Panc1 (cell line): ENCODE measurements around the gene KLHDC10. TPM values are rescaled to one million over a fixed set of nuclear protein-coding genes. Genes with fewer than 3 reads are reported as not detected.

ENCODE experiments used
- ATAC-seq: fragments of 200-7000 bp; cut with Tn5 transposase; 2 replicates; pipeline ENCODE4 v1.9.1; 2020; ENCODE audit warnings: mild to moderate bottlenecking, moderate library complexity
- BruUV-seq: library from RNA; stranded (reverse); fragments of 400-500 nt; replicated peaks from 2 replicates; lab custom pipeline; 2021; lab: Mats Ljungman, UMichigan
- CTCF ChIA-PET: fragments of 300-600 bp; sonication (Branson Sonifier 250); formaldehyde crosslinking; loops from one replicate; lab custom pipeline; 2022; ENCODE audit warnings: antibody characterized with exemption; lab: Charles Lee
- POLR2A ChIA-PET: fragments of 300-600 bp; sonication (Branson Sonifier 250); formaldehyde crosslinking; loops from one replicate; lab custom pipeline; 2022; ENCODE audit warnings: antibody characterized with exemption; lab: Charles Lee
- DNase-seq: peaks from one replicate; pipeline ENCODE4 v3.0.0-alpha.2; 2010; ENCODE audit warnings: low read depth, low spot score
- H3K27ac ChIP-seq: 2 replicates; pipeline ENCODE4 v1.5.1; 2011; ENCODE audit warnings: mild to moderate bottlenecking, low read length, inconsistent platforms
- H3K27me3 ChIP-seq: fragments of 200-500 bp; sonication (Bioruptor generic); 2 replicates; pipeline ENCODE4 v1.6.0; 2014; ENCODE audit warnings: low read length, inconsistent platforms; ENCODE audit not compliant: control insufficient read depth, insufficient read depth
- H3K36me3 ChIP-seq: fragments of 200-500 bp; sonication (Bioruptor generic); 2 replicates; pipeline ENCODE4 v1.5.1; 2014; ENCODE audit warnings: inconsistent platforms, mild to moderate bottlenecking, low read length, moderate library complexity; ENCODE audit not compliant: control insufficient read depth, insufficient read depth
- H3K4me1 ChIP-seq: 2 replicates; pipeline ENCODE4 v1.5.1; 2011; ENCODE audit warnings: inconsistent platforms, mild to moderate bottlenecking, low read length, moderate library complexity; ENCODE audit not compliant: control insufficient read depth, insufficient read depth
- H3K4me3 ChIP-seq, 2 experiments: 2 replicates each; pipeline ENCODE4 v1.5.1; 2011 to 2012; ENCODE audit warnings: low read depth in 2 of 2, low read length in 2 of 2, mild to moderate bottlenecking in 2 of 2, inconsistent platforms in 1 of 2, moderate library complexity in 1 of 2
- H3K9me3 ChIP-seq: fragments of 200-500 bp; sonication (Bioruptor generic); 2 replicates; pipeline ENCODE4 v1.5.1; 2014; ENCODE audit warnings: low read depth, mild to moderate bottlenecking, inconsistent platforms, low read length, moderate library complexity; ENCODE audit not compliant: control insufficient read depth, insufficient read depth
- POLR2AphosphoS5 ChIP-seq: IDR thresholded peaks from 2 replicates; pipeline ENCODE4 v1.6.1; 2012; ENCODE audit warnings: mild to moderate bottlenecking, low read depth, low read length, moderate library complexity
- SIN3A ChIP-seq: IDR thresholded peaks from 2 replicates; pipeline ENCODE4 v1.6.1; 2012; ENCODE audit warnings: low read depth, mild to moderate bottlenecking, low read length, moderate library complexity, borderline replicate concordance; ENCODE audit not compliant: insufficient read depth
- TCF7L2 ChIP-seq: IDR thresholded peaks from 2 replicates; pipeline ENCODE4 v1.6.1; 2011; ENCODE audit warnings: mild to moderate bottlenecking, low read depth, low read length, inconsistent platforms
- in situ Hi-C: cut with HindIII; loops from 2 replicates; pipeline ENCODE4 v1.10.0; 2016; ENCODE audit warnings: low sequenced_read_pairs, low pct_unique_long_range_greater_than_20kb
- intact Hi-C: fragments of 100-400 bp; cut with micrococcal nuclease; formaldehyde crosslinking; loops from one replicate; pipeline ENCODE4 v1.10.0; 2022; ENCODE audit not compliant: unreplicated experiment
- total RNA-seq: library from RNA; stranded (reverse); gene quantifications from one replicate; pipeline ENCODE4 v1.2.1, GENCODE V29; 2021; ENCODE audit not compliant: unreplicated experiment
- TF ChIP-seq, protein P1 (sequence below): fragments of 450-650 bp; IDR thresholded peaks from 2 replicates; pipeline ENCODE4 v1.5.1; 2017; ENCODE audit warnings: mild to moderate bottlenecking
- TF ChIP-seq, protein P2 (sequence below), 2 experiments: IDR thresholded peaks; 2 replicates each; pipeline ENCODE4 v1.6.1; 2011 to 2012; ENCODE audit warnings: low read depth in 2 of 2, control low read depth in 1 of 2, low read length in 1 of 2, mild to moderate bottlenecking in 1 of 2, moderate library complexity in 1 of 2; ENCODE audit not compliant: insufficient read depth in 1 of 2

Gene KLHDC10
- total RNA-seq, 1 experiment from 2014 or later, result 26.7 TPM

GRCh38 chr7:130107949-130108674 lies 37.8 kb downstream of the KLHDC10 start:
- ATAC-seq (no peak), DNase-seq (no peak)
- Histone ChIP-seq H3K27ac (no peak overlapping the region), H3K27me3 (no peaks in the 10 kb centered on the region), H3K9me3 (no peaks in the 10 kb centered on the region), H3K4me1 (no peaks in the 10 kb centered on the region), H3K36me3 (no peaks in the 10 kb centered on the region), H3K4me3 (no peak overlapping the region)
- ChIA-PET CTCF (no interaction called here), POLR2A (no interaction called here)
- in situ Hi-C loops (no loop called here), intact Hi-C loops (no loop called here)
- TF ChIP-seq TCF7L2 (no peak), POLR2AphosphoS5 (no peak), SIN3A (no peak)
- TF ChIP-seq, protein P1, sequence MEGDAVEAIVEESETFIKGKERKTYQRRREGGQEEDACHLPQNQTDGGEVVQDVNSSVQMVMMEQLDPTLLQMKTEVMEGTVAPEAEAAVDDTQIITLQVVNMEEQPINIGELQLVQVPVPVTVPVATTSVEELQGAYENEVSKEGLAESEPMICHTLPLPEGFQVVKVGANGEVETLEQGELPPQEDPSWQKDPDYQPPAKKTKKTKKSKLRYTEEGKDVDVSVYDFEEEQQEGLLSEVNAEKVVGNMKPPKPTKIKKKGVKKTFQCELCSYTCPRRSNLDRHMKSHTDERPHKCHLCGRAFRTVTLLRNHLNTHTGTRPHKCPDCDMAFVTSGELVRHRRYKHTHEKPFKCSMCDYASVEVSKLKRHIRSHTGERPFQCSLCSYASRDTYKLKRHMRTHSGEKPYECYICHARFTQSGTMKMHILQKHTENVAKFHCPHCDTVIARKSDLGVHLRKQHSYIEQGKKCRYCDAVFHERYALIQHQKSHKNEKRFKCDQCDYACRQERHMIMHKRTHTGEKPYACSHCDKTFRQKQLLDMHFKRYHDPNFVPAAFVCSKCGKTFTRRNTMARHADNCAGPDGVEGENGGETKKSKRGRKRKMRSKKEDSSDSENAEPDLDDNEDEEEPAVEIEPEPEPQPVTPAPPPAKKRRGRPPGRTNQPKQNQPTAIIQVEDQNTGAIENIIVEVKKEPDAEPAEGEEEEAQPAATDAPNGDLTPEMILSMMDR, result no peak
- TF ChIP-seq, protein P2, sequence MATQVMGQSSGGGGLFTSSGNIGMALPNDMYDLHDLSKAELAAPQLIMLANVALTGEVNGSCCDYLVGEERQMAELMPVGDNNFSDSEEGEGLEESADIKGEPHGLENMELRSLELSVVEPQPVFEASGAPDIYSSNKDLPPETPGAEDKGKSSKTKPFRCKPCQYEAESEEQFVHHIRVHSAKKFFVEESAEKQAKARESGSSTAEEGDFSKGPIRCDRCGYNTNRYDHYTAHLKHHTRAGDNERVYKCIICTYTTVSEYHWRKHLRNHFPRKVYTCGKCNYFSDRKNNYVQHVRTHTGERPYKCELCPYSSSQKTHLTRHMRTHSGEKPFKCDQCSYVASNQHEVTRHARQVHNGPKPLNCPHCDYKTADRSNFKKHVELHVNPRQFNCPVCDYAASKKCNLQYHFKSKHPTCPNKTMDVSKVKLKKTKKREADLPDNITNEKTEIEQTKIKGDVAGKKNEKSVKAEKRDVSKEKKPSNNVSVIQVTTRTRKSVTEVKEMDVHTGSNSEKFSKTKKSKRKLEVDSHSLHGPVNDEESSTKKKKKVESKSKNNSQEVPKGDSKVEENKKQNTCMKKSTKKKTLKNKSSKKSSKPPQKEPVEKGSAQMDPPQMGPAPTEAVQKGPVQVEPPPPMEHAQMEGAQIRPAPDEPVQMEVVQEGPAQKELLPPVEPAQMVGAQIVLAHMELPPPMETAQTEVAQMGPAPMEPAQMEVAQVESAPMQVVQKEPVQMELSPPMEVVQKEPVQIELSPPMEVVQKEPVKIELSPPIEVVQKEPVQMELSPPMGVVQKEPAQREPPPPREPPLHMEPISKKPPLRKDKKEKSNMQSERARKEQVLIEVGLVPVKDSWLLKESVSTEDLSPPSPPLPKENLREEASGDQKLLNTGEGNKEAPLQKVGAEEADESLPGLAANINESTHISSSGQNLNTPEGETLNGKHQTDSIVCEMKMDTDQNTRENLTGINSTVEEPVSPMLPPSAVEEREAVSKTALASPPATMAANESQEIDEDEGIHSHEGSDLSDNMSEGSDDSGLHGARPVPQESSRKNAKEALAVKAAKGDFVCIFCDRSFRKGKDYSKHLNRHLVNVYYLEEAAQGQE (IDR thresholded peaks at IDR 0.05; ENCODE audit: insufficient read depth in 1 of 2, low read depth in 2 of 2, low read length in 1 of 2), result no peak
- no TSS peak for BruUV-seq

- CTCF ChIA-PET, result no interaction called here
- intact Hi-C loops, result no loop called here
- BruUV-seq, result no TSS peak
Measured at GRCh38 chr7:130108809-130109208, 38.5 kb downstream of the KLHDC10 start.

More at GRCh38 chr7:130108809-130109208, 38.5 kb downstream of the KLHDC10 start:
- POLR2A ChIA-PET, result interaction anchor here (0.7 kb wide), 1 partner anchor 154 kb away, joined by 4 read pairs; no protein-coding TSS in a partner anchor
- ATAC-seq (no peak), DNase-seq (no peak)
- no peak overlapping the region for H3K27ac ChIP-seq
- no peaks in the 10 kb centered on the region for H3K36me3 ChIP-seq
- H3K4me3 ChIP-seq, result no peak overlapping the region
- H3K9me3 ChIP-seq, result no peaks in the 10 kb centered on the region
- in situ Hi-C loops, result no loop called here
- no peaks in the 10 kb centered on the region for H3K4me1 ChIP-seq
- TF ChIP-seq, protein P1, result no peak
- TF ChIP-seq POLR2AphosphoS5 (no peak), TCF7L2 (no peak), SIN3A (no peak)
- TF ChIP-seq, protein P2 (IDR thresholded peaks at IDR 0.05; ENCODE audit: insufficient read depth in 1 of 2, low read depth in 2 of 2, low read length in 1 of 2), result no peak
- H3K27me3 ChIP-seq, result no peaks in the 10 kb centered on the region
